ENCODE data around the gene ASIC4. TPM values are rescaled to one million over a fixed set of nuclear protein-coding genes. Genes with fewer than 3 reads are reported as not detected.

ASIC4 gene
- 0.15 TPM in 2 of 3 replicates, not detected in the other for total RNA-seq
- long read RNA-seq, result 0 reads

- Mint-ChIP-seq H3K27me3 (ENCODE audit: low read depth) (peaks cover 62% of the 10 kb centered on the region), H3K36me3 (ENCODE audit: low read depth) (no peaks in the 10 kb centered on the region), H3K4me3 (ENCODE audit: unreplicated experiment) (peak within 1 kb of the TSS; percentile 35), H3K27ac (ENCODE audit: unreplicated experiment) (peak within 1 kb of the TSS; percentile 66), H3K4me1 (ENCODE audit: low read depth) (peaks cover 27% of the 10 kb centered on the region), H3K9me3 (ENCODE audit: low read depth) (no peaks in the 10 kb centered on the region)
- no peak for TF ChIP-seq CTCF (IDR thresholded peaks at IDR 0.05)
- DNase-seq (ENCODE audit: low spot score), result no peak
These were observed at the start of gene ASIC4 for GRCh38 chr2:219514196-219514761. Gene ASIC4, plus strand, starts transcription at chr2:219514482. Its CDS starts 243 bp downstream, at chr2:219514725.

- H3K27ac Mint-ChIP-seq (ENCODE audit: unreplicated experiment), result no peak overlapping the region
- peaks cover 21% of the 10 kb centered on the region for H3K36me3 Mint-ChIP-seq (ENCODE audit: low read depth)
- TF ChIP-seq CTCF (IDR thresholded peaks at IDR 0.05), result no peak
- H3K9me3 Mint-ChIP-seq (ENCODE audit: low read depth), result no peaks in the 10 kb centered on the region
- DNase-seq (ENCODE audit: low spot score), result no peak
- H3K4me1 Mint-ChIP-seq (ENCODE audit: low read depth), result peaks cover 16% of the 10 kb centered on the region
- H3K4me3 Mint-ChIP-seq (ENCODE audit: unreplicated experiment), result no peak overlapping the region
- no peaks in the 10 kb centered on the region for H3K27me3 Mint-ChIP-seq (ENCODE audit: low read depth)
These were observed 48.4 kb upstream of the ASIC4 start for GRCh38 chr2:219465659-219466561.

DNA sequence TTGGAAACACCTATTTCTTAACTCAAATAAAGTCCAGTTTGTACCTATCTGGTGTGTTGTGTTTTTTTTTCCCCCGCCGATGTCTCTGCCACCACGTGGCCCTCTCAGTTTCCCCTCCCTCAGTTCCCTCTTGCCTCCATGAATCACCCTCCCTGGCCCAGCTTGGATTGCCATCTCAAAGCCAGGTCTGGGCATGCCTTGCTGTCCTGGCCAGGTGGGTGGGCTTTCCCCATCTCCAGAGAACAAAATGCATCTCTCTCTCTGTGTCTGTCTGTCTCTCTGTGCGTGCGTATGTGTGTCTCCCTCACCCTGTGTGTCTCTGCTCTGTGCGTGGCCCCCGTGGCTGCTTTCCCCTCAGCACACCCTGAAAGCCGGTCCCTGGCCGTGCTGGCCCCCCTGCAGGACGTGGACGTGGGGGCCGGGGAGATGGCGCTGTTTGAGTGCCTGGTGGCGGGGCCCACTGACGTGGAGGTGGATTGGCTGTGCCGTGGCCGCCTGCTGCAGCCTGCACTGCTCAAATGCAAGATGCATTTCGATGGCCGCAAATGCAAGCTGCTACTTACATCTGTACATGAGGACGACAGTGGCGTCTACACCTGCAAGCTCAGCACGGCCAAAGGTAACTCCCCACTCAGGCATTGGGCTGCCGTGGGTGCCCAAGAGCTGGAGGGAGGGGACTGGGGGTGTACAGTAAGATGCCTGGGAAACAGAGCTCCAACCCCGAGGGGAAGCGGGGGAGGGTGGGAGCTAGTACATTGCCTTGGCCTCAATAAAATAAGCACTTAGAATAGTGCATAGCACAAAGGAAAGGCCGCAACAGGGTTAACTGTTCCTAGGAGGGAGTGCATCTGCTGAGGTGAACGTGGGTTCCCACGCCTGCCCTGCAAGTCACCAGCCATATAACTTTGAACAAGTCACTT, 47.2 kb upstream of the ASIC4 start:
- Mint-ChIP-seq H3K27me3 (ENCODE audit: low read depth) (no peaks in the 10 kb centered on the region), H3K4me3 (ENCODE audit: unreplicated experiment) (no peak overlapping the region), H3K4me1 (ENCODE audit: low read depth) (peaks cover 9% of the 10 kb centered on the region), H3K36me3 (ENCODE audit: low read depth) (peaks cover 26% of the 10 kb centered on the region), H3K9me3 (ENCODE audit: low read depth) (no peaks in the 10 kb centered on the region), H3K27ac (ENCODE audit: unreplicated experiment) (no peak overlapping the region)
- no peak for TF ChIP-seq CTCF (IDR thresholded peaks at IDR 0.05)
- no peak for DNase-seq (ENCODE audit: low spot score)

- H3K27ac Mint-ChIP-seq (ENCODE audit: unreplicated experiment), result no peak overlapping the region
- H3K4me1 Mint-ChIP-seq (ENCODE audit: low read depth), result peaks cover 6% of the 10 kb centered on the region
- H3K27me3 Mint-ChIP-seq (ENCODE audit: low read depth), result no peaks in the 10 kb centered on the region
- no peak overlapping the region for H3K4me3 Mint-ChIP-seq (ENCODE audit: unreplicated experiment)
- no peaks in the 10 kb centered on the region for H3K9me3 Mint-ChIP-seq (ENCODE audit: low read depth)
- no peak for TF ChIP-seq CTCF (IDR thresholded peaks at IDR 0.05)
- H3K36me3 Mint-ChIP-seq (ENCODE audit: low read depth), result peaks cover 25% of the 10 kb centered on the region
- DNase-seq (ENCODE audit: low spot score), result no peak
These were observed 46.6 kb upstream of the ASIC4 start for GRCh38 chr2:219467736-219468075.

Measured in chondrocyte (in vitro differentiated cells).